DND-41 (cell line): ENCODE results near the gene IL4I1.

ENCODE experiments used
- EZH2 ChIP-seq: IDR thresholded peaks from 3 replicates; pipeline ENCODE4 v1.6.1; 2012; ENCODE audit warnings: borderline replicate concordance, low read depth, mild to moderate bottlenecking, moderate library complexity, low read length, inconsistent platforms; ENCODE audit not compliant: severe bottlenecking
- TF ChIP-seq, protein P1 (sequence below): IDR thresholded peaks from 2 replicates; pipeline ENCODE4 v1.5.1; 2012; ENCODE audit warnings: borderline replicate concordance, low read length, moderate library complexity, mild to moderate bottlenecking; ENCODE audit not compliant: poor library complexity, severe bottlenecking; ENCODE audit errors: extremely low read depth

DNA sequence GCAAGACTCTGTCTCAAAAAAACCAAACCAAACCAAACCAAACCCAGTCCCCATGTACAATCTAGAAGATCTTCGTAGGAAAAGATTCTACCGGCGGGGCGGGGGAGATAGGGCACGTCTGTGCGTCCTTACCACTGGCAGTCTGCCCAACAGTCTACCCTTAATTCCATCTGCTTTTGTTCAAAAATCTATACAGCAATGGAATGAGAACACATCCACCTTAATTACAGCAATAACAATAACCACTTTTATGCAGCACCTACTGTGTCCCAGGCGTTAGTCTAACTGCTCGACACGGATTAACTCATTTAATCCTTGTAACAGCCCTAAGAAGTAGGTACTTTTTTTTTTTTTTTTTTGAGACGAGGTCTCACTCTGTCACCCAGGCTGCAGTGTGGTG lies 29.8 kb upstream of the IL4I1 start:
- TF ChIP-seq, protein P1, sequence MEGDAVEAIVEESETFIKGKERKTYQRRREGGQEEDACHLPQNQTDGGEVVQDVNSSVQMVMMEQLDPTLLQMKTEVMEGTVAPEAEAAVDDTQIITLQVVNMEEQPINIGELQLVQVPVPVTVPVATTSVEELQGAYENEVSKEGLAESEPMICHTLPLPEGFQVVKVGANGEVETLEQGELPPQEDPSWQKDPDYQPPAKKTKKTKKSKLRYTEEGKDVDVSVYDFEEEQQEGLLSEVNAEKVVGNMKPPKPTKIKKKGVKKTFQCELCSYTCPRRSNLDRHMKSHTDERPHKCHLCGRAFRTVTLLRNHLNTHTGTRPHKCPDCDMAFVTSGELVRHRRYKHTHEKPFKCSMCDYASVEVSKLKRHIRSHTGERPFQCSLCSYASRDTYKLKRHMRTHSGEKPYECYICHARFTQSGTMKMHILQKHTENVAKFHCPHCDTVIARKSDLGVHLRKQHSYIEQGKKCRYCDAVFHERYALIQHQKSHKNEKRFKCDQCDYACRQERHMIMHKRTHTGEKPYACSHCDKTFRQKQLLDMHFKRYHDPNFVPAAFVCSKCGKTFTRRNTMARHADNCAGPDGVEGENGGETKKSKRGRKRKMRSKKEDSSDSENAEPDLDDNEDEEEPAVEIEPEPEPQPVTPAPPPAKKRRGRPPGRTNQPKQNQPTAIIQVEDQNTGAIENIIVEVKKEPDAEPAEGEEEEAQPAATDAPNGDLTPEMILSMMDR: no peak
- TF ChIP-seq EZH2: no peak
